ENCODE measurements around the gene ALOXE3. TPM values are rescaled to one million over a fixed set of nuclear protein-coding genes. Genes with fewer than 3 reads are reported as not detected.

Gene ALOXE3
- total RNA-seq, 1 experiment from 2014 or later = not detected

GRCh38 chr17:8142887-8143580 is 24.7 kb upstream of the ALOXE3 start:
- DNase-seq (ENCODE audit: extremely low read depth, low read depth) = no peak

- DNase-seq (ENCODE audit: extremely low read depth, low read depth) = no peak
Measured at GRCh38 chr17:8142158-8142886, 24.0 kb upstream of the ALOXE3 start.

GRCh38 chr17:8141741-8142140 is 23.4 kb upstream of the ALOXE3 start:
- no peak for DNase-seq (ENCODE audit: extremely low read depth, low read depth)

GRCh38 chr17:8141045-8141444 is 22.7 kb upstream of the ALOXE3 start:
- DNase-seq (ENCODE audit: extremely low read depth, low read depth) = no peak

- no peak for DNase-seq (ENCODE audit: extremely low read depth, low read depth)
Measured at GRCh38 chr17:8140065-8141029, 22.0 kb upstream of the ALOXE3 start.

- DNase-seq (ENCODE audit: extremely low read depth, low read depth) = peak; percentile 98
Measured at GRCh38 chr17:8138672-8139371, 20.5 kb upstream of the ALOXE3 start.

- no peak for DNase-seq (ENCODE audit: extremely low read depth, low read depth)
Measured at GRCh38 chr17:8138374-8138671, 20.0 kb upstream of the ALOXE3 start.

- DNase-seq (ENCODE audit: extremely low read depth, low read depth) = no peak
Measured at GRCh38 chr17:8137645-8138373, 19.5 kb upstream of the ALOXE3 start.

GRCh38 chr17:8133941-8134340 is 15.6 kb upstream of the ALOXE3 start:
- no peak for DNase-seq (ENCODE audit: extremely low read depth, low read depth)

GRCh38 chr17:8133399-8133798 is 15.1 kb upstream of the ALOXE3 start:
- no peak for DNase-seq (ENCODE audit: extremely low read depth, low read depth)

- DNase-seq (ENCODE audit: extremely low read depth, low read depth) = no peak
Measured at GRCh38 chr17:8131844-8132441, 13.6 kb upstream of the ALOXE3 start.

- no peak for DNase-seq (ENCODE audit: extremely low read depth, low read depth)
Measured at GRCh38 chr17:8128125-8128784, 9.9 kb upstream of the ALOXE3 start.

- DNase-seq (ENCODE audit: extremely low read depth, low read depth) = no peak
Measured at GRCh38 chr17:8126491-8127066, 8.3 kb upstream of the ALOXE3 start.

GRCh38 chr17:8125947-8126490 is 7.7 kb upstream of the ALOXE3 start:
- no peak for DNase-seq (ENCODE audit: extremely low read depth, low read depth)

GRCh38 chr17:8125154-8125946 is 7.0 kb upstream of the ALOXE3 start:
- DNase-seq (ENCODE audit: extremely low read depth, low read depth) = peak; percentile 82

GRCh38 chr17:8124350-8125153 is 6.2 kb upstream of the ALOXE3 start:
- DNase-seq (ENCODE audit: extremely low read depth, low read depth) = no peak

Data from NCI-H460 (cell line).